SJCRH30 (cell line): ENCODE data around the gene CLCN6. TPM values are rescaled to one million over a fixed set of nuclear protein-coding genes. Genes with fewer than 3 reads are reported as not detected.

ENCODE experiments used
- DNase-seq, 2 experiments: peaks; one replicate each; pipeline ENCODE4 v3.0.0-alpha.2; 2015 to 2020
- H3K27ac ChIP-seq: fragments of 250-450 bp; sonication (Bioruptor Pico); 2 replicates; pipeline ENCODE4 v1.5.1; 2020; ENCODE audit warnings: mild to moderate bottlenecking, moderate library complexity
- H3K27me3 ChIP-seq: fragments of 250-450 bp; sonication (Bioruptor Pico); 2 replicates; pipeline ENCODE4 v1.5.1; 2020; ENCODE audit warnings: mild to moderate bottlenecking, moderate library complexity
- H3K36me3 ChIP-seq: fragments of 250-450 bp; sonication (Bioruptor Pico); 2 replicates; pipeline ENCODE4 v1.5.1; 2020; ENCODE audit warnings: mild to moderate bottlenecking, moderate library complexity
- H3K4me1 ChIP-seq: fragments of 250-450 bp; sonication (Bioruptor Pico); 2 replicates; pipeline ENCODE4 v1.5.1; 2020; ENCODE audit warnings: mild to moderate bottlenecking, moderate library complexity
- H3K4me3 ChIP-seq: fragments of 250-450 bp; sonication (Bioruptor Pico); 2 replicates; pipeline ENCODE4 v1.5.1; 2020; ENCODE audit warnings: mild to moderate bottlenecking, moderate library complexity
- H3K9me3 ChIP-seq: fragments of 250-450 bp; sonication (Bioruptor Pico); replicated peaks from 2 replicates; pipeline ENCODE4 v1.5.1; 2020; ENCODE audit warnings: mild to moderate bottlenecking, moderate library complexity
- total RNA-seq: library from RNA; depleted of rRNA; stranded (reverse); fragments of >200 nt; shearing (Covaris generic); gene quantifications from 2 replicates; pipeline ENCODE4 v1.2.3, GENCODE V29; 2014

The CLCN6 gene
- total RNA-seq, 1 experiment from 2014 or later: 14.2 TPM

GRCh38 chr1:11787251-11787803 lies 18.7 kb upstream of the CLCN6 start:
- Histone ChIP-seq H3K4me1 (peaks cover 17% of the 10 kb centered on the region; the same call in 1 of the 2 replicates), H3K4me3 (no peak overlapping the region), H3K27ac (no peak overlapping the region), H3K9me3 (no peaks in the 10 kb centered on the region), H3K36me3 (no peaks in the 10 kb centered on the region), H3K27me3 (no peaks in the 10 kb centered on the region; the same call in 1 of the 2 replicates)
- peak; percentile 59 to 61 for DNase-seq

- no peaks in the 10 kb centered on the region for H3K36me3 ChIP-seq
- no peak overlapping the region for H3K4me3 ChIP-seq
- peaks cover 17% of the 10 kb centered on the region; the same call in 1 of the 2 replicates for H3K4me1 ChIP-seq
- H3K9me3 ChIP-seq: no peaks in the 10 kb centered on the region
- no peak overlapping the region for H3K27ac ChIP-seq
- H3K27me3 ChIP-seq: no peaks in the 10 kb centered on the region; the same call in 1 of the 2 replicates
- DNase-seq: no peak
Observed at GRCh38 chr1:11787804-11788436, 18.1 kb upstream of the CLCN6 start.

GRCh38 chr1:11788549-11789053 lies 17.4 kb upstream of the CLCN6 start:
- Histone ChIP-seq H3K36me3 (no peaks in the 10 kb centered on the region), H3K27ac (no peak overlapping the region), H3K27me3 (no peaks in the 10 kb centered on the region), H3K4me1 (peaks cover 17% of the 10 kb centered on the region; the same call in 1 of the 2 replicates), H3K4me3 (no peak overlapping the region), H3K9me3 (no peaks in the 10 kb centered on the region)
- DNase-seq: no peak

GRCh38 chr1:11789126-11790067 lies 16.6 kb upstream of the CLCN6 start:
- Histone ChIP-seq H3K4me1 (peaks cover 17% of the 10 kb centered on the region; the same call in 1 of the 2 replicates), H3K36me3 (no peaks in the 10 kb centered on the region), H3K4me3 (no peak overlapping the region), H3K27ac (no peak overlapping the region), H3K9me3 (no peaks in the 10 kb centered on the region), H3K27me3 (no peaks in the 10 kb centered on the region)
- peak in 1 of 2 experiments; percentile 24 for DNase-seq

GRCh38 chr1:11790101-11790879 lies 15.7 kb upstream of the CLCN6 start:
- no peaks in the 10 kb centered on the region for H3K36me3 ChIP-seq
- H3K4me1 ChIP-seq: peaks cover 17% of the 10 kb centered on the region; the same call in 1 of the 2 replicates

GRCh38 chr1:11790880-11791715 lies 14.9 kb upstream of the CLCN6 start:
- no peak overlapping the region for H3K27ac ChIP-seq
- H3K4me1 ChIP-seq: peaks cover 17% of the 10 kb centered on the region; the same call in 1 of the 2 replicates
- peak; percentile 35 to 46 for DNase-seq
- no peak overlapping the region for H3K4me3 ChIP-seq
- H3K27me3 ChIP-seq: no peaks in the 10 kb centered on the region
- H3K36me3 ChIP-seq: no peaks in the 10 kb centered on the region
- H3K9me3 ChIP-seq: no peaks in the 10 kb centered on the region

More at GRCh38 chr1:11790101-11790879, 15.7 kb upstream of the CLCN6 start:
- Histone ChIP-seq H3K9me3 (no peaks in the 10 kb centered on the region), H3K27ac (no peak overlapping the region), H3K4me3 (no peak overlapping the region), H3K27me3 (no peaks in the 10 kb centered on the region)
- no peak for DNase-seq

- Histone ChIP-seq H3K27ac (no peak overlapping the region), H3K27me3 (no peaks in the 10 kb centered on the region), H3K4me1 (peaks cover 17% of the 10 kb centered on the region; the same call in 1 of the 2 replicates), H3K9me3 (no peaks in the 10 kb centered on the region), H3K4me3 (no peak overlapping the region), H3K36me3 (no peaks in the 10 kb centered on the region)
- DNase-seq: no peak
Observed at GRCh38 chr1:11792106-11792505, 13.9 kb upstream of the CLCN6 start.

GRCh38 chr1:11793819-11794218 lies 12.2 kb upstream of the CLCN6 start:
- Histone ChIP-seq H3K36me3 (no peaks in the 10 kb centered on the region), H3K9me3 (no peaks in the 10 kb centered on the region), H3K27me3 (no peaks in the 10 kb centered on the region), H3K4me1 (peaks cover 12% of the 10 kb centered on the region; the same call in 1 of the 2 replicates), H3K4me3 (no peak overlapping the region), H3K27ac (no peak overlapping the region)
- DNase-seq: no peak

GRCh38 chr1:11794446-11795237 lies 11.3 kb upstream of the CLCN6 start:
- Histone ChIP-seq H3K4me1 (peaks cover 8% of the 10 kb centered on the region; the same call in 1 of the 2 replicates), H3K27ac (no peak overlapping the region), H3K9me3 (no peaks in the 10 kb centered on the region), H3K27me3 (no peaks in the 10 kb centered on the region), H3K4me3 (no peak overlapping the region), H3K36me3 (no peaks in the 10 kb centered on the region)
- no peak for DNase-seq

- Histone ChIP-seq H3K27me3 (no peaks in the 10 kb centered on the region), H3K4me1 (peaks cover 7% of the 10 kb centered on the region; the same call in 1 of the 2 replicates), H3K9me3 (no peaks in the 10 kb centered on the region), H3K36me3 (no peaks in the 10 kb centered on the region), H3K27ac (no peak overlapping the region), H3K4me3 (no peak overlapping the region)
- no peak for DNase-seq
Observed at GRCh38 chr1:11795238-11795890, 10.6 kb upstream of the CLCN6 start.

GRCh38 chr1:11796036-11796828 lies 9.8 kb upstream of the CLCN6 start:
- no peak for DNase-seq
- Histone ChIP-seq H3K36me3 (no peaks in the 10 kb centered on the region), H3K27me3 (no peaks in the 10 kb centered on the region), H3K4me3 (no peak overlapping the region), H3K4me1 (no peaks in the 10 kb centered on the region; the same call in 1 of the 2 replicates), H3K27ac (no peak overlapping the region), H3K9me3 (no peaks in the 10 kb centered on the region)
